GM18951 (cell line): Measurements from ENCODE around the gene CDR2.
A peak's percentile ranks its signal among the peaks of the same experiment; 100 is the strongest.
"Not testable (repeated sequence)": the region's sequence is repeated elsewhere in the genome, so short reads cannot be mapped to it uniquely, and the experiment has no call there.

Source experiments
- POLR2A ChIP-seq: IDR thresholded peaks from 4 replicates; pipeline ENCODE4 v1.6.1; 2011; ENCODE audit warnings: mild to moderate bottlenecking; ENCODE audit not compliant: insufficient read length, insufficient read depth; ENCODE audit errors: extremely low read depth
- in situ Hi-C: fragments of 300-500 bp; cut with MboI; formaldehyde crosslinking; loops from one replicate; pipeline ENCODE4 v1.12.0; 2022; ENCODE audit warnings: low sequenced_read_pairs, mixed read lengths, inconsistent platforms; ENCODE audit not compliant: unreplicated experiment

Gene CDR2

DNA sequence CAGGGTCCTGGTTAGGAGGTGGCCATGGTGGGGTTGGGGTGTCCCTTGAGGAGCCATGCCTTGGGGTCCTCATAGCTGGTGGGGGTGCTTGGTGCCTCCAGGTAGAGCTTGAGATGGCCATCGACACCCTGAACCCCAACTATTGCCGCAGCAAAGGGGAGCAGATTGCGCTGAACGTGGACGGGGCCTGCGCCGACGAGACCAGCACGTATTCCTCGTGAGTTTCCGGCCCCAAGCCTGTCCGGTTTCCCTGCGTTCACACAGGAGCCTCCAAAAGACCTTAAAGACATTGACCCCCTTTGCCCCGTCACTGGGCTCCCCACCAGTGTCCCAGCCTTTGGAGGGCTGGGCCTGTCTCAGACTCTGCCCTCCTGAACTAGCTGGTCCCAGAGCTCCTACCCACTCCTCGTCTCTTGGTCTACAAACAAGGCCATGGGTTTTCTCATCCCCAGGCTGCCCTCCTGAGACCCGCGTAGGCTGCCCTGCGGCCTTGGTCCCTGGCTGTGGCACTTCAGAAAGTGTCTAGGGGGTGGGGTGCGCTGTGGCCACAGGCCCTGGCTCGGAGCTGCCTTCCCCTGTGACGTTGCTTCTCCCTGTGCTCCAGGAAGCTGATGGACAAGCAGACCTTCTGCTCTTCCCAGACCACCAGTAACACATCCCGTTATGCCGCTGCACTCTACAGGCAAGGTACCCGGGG is 65.4 kb downstream of the CDR2 start:
- TF ChIP-seq POLR2A = no peak
- in situ Hi-C loops = no loop called here

DNA sequence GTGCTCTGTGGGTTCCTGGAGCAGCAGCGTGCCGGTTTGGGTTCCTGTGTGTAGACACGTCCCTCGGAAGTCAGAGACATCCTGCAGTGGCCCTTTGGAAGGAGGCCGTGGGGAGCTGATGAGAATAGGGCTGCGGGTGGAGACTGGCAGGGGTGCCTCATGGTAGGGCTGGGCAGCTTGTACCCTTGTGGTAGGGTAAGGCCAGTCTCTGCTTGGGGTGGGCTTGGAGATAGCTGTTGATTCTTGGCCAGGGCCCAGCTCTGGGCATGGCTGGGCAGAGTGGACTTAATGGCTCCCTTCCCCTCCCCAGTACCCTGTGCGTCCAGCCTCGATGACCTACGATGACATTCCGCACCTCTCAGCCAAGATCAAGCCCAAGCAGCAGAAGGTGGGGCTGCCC is 66.6 kb downstream of the CDR2 start:
- no peak for TF ChIP-seq POLR2A
- in situ Hi-C loops = no loop called here

DNA sequence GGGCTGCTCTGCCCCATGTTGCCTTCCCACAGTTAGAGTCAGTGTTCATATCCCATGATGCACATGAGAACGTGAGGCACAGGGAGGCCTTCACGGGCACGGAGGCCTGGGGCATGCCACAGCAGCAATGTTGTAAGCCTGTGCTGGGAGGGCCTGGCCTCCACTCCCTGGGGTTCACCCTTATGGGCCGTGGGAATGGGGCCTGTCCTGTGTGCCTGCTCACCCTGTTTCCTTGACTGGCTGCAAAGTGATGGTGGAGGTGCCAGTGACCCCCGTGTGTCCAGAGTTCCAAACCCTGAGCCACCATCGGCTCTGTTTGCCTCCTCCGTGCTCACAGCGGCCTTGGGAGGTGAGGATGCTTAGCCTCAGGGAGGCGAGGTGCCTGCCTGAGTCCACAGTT is 67.6 kb downstream of the CDR2 start:
- TF ChIP-seq POLR2A = no peak
- in situ Hi-C loops = no loop called here

DNA sequence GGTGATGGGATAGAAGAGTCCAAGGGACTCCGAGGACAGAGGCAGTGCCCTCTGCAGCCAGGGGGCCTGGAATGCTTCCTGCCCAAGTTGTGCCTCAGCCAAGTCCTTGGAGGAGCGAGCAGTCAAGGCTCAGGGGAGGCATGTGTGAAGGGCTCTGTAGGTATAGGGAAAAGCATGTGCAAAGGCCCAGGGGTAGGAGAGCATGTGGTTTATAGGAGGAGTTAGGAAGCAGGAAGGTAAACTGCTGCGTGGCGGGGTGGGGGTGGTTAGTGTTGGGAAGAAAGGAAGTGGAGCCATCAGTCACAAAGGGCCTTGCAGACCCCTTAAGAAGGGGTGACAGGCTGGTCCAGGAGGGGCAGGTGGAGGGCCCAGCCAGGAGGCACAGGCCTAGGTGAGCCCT is 70.0 kb downstream of the CDR2 start:
- TF ChIP-seq POLR2A = no peak
- in situ Hi-C loops = no loop called here

DNA sequence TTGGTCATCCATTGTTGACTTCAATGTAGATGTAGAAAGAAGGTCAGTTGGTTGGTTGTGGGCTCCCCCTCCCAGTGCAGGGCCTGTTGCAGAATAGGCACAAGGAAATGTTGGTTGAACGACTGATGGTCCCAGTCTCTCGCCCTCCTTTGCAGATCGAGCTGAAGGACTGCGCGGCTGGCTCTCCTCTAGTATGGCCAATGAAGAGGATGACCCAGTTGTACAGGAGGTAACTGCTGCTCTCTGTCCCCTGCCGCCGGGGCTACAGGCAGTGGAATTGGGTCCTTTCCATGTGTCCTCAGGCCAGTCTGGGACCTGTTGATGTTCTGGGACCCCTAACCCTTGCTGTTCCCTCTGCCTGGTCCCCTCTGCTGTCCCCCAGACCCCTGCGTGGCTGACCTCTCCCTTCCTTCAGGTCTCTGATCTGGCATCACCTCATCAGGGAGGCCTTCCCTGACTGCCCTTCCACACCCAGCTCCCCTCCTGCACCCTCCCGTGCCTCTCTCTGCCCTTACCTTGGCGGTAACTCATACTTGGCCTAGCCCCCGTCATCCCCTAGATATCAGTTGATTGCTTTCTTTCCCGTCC is 71.5 kb downstream of the CDR2 start:
- no peak for TF ChIP-seq POLR2A
- in situ Hi-C loops = no loop called here

DNA sequence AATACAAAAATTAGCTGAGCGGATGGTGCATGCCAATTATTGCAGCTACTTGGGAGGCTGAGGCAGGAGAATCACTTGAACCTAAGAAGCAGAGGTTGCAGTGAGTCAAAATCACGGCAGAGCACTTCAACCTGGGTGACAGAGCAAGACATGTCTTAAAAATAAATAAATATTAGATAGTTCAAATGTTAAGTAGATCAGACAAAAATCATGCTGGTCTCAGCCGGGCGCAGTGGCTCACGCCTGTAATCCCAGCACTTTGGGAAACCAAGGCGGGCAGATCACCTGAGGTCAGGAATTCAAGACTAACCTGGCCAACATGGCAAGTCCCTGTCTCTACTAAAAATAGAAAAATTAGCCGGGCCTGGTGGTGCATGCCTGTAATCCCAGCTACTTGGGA is 73.0 kb downstream of the CDR2 start:
- in situ Hi-C loops = not testable (repeated sequence)

DNA sequence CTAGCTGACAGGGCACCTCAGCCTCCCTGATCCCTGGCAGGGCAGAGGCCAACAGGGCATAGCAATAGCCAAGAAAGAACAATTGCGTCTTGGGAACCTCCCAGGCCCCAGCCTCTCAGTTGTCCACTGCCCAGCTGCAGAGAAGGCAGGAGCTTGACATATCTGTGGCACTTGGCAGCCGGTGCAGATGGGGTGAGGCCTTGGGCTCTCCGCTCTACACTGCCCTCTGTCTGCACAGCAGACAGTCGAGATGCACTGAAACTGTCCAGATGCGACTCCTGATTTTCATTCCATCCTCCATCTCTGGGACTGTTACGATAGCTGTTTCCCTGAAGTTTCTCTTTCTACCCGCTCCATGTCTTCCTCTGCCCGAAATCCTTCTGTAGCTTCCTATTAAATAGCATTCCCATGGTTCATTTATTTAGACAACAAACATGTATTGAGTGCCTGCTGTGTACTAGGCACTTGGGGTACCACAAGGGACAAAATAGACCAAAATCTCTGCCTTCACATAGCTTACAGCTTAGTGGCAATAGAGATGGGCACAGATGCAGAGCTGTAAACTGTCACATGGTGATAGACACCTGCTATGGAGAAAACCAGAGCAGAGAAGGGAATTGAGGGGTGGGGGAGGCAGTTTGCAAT is 73.9 kb downstream of the CDR2 start:
- no peak for TF ChIP-seq POLR2A
- in situ Hi-C loops = no loop called here

DNA sequence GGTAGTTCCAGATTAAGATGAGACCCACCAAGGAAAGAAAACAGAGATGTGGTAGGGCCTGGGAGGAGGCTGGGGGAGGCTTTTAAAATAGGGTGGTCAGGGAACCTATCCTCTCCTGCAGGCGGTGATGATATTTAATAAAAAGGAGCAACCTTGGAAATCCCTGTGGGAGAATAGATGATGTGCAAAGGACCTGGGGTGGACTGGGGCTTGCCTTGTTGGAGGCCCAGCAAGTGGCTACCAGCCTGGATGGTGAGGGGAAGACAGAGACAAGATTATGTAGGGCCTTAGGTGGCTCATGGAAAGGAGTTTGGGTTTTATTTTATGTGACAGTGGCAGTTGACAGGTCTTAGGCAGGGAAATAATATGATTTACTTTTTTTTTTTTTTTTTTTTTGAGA is 75.4 kb downstream of the CDR2 start:
- in situ Hi-C loops = loop anchor here (5.0 kb wide), 1 partner anchor 92 kb away; the partner anchor contains the start of gene EEF2K
- no peak for TF ChIP-seq POLR2A

DNA sequence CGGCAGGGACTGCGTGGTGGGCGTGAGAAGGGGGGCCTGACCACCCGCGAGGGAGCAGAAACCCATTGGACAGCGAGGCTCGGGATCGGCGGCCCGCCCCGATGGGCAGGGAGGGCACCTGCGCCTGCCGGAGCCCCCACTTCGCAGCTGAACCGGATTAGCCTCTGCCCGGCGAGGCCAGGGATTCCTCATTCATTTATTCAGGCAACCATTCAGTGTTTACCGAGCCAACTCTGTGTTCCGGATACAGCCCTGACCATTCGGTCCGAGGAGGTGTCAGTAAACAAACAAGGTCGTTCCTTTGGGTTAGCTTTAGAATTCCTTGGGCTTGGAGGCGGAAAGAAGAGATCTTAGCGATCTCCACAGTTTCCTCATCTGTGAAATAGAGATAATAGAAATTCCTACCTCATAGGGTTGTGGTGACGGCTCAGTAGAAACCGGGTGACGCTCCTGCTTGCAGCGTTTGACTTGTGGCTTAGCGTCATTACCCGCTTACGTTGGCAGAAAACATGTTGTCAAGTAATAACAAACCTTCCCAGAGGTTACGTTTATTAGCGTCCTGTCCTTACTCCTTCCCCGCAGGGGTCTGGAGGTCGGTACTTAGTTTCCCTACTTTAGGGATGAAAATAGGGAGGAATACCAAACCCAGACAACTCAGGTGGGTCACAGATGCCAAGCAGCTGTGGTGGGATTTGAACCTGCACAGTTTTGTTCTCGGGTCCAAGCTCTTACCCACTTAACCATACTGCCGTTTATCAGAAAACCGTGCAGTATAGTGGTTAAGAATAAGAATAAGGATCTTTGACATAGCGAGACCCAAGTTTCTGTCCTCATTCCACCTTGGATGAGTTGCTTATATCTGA is 76.3 kb downstream of the CDR2 start:
- in situ Hi-C loops = loop anchor here (5.0 kb wide), 1 partner anchor 91 kb away; the partner anchor contains the start of gene EEF2K
- TF ChIP-seq POLR2A = peak; percentile 47

DNA sequence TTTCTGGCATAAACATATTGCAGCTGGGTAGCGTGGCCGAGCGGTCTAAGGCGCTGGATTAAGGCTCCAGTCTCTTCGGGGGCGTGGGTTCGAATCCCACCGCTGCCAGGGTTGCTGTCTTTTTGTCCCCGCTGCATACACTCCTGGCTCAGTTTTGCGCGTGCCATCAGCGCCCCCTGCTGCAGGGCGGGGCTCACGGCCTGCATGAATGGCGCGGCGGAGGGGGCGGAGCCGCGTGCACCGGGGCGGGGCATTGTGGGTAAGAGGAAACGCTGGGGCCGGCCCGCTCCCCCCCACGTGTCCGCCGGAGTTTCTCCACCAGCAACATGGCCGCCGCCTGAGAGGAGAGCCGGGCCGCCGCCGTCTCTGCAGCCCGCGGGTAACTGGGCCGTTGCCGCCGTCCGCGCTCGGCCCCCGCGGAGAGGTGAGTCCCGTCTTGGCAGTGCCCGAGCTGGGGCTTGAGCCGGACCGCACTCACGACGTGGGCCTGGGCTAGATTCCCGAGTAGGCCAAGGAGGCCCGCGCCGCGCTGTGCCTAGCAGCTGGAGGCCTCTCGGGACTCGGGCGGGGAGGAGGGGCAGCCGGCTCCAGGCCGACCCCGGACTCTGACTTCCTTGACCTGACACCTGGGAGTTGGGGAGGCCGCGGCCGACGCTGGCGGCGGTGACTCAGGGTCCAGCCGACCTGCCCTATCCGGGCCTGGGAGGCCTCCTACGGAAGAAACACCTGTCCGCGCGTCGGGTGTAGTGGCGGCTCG is 77.1 kb downstream of the CDR2 start, which contains the start of gene POLR3E:
TSS of gene POLR3E (plus strand) at position 296 of the 757 bp plus-strand sequence. CDS start 5,560 bp downstream, outside the sequence.
- TF ChIP-seq POLR2A = peak; percentile 75
- in situ Hi-C loops = loop anchor here (5.0 kb wide), 1 partner anchor 90 kb away; the partner anchor contains the start of gene EEF2K

DNA sequence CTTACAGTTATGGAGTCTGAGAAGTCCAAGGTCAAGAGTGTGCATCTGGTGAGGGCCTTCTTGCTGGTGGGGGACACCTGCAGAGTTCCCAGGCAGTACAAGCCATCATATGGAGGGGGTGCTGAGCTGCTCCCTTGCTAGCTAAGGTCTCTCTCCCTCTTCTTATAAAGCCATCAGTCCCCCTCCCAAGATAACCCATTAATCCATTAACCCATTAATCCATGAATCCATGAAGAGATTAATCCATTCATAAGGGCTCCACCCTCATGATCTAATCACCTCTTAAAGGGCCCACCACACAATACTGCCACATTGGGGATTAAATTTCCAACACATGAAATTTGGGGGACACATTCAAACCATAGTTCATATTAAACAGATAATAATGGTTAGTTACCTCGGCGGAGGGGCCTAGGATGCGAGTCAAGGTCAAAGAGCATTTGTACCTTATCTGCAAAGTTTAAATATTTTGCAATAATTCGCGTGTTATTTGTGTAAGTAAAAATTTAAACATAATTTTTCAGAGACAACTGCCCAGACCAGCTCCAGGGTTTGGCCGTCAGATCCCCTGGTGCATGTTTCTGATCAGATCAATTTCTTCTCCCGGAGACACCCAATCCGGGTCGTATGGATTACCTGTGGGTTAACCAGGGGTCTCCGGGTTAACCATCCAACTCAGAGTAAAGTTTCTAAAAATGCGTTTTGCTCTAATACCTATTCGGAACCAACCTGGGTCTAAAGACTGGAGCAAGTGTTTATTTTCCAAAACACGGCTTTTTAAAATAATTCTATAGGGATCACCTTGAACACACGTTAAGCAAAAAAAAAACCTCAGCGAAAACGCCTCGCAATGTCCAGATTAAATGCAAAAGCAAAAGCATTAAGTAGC is 78.0 kb downstream of the CDR2 start:
- in situ Hi-C loops = loop anchor here (5.0 kb wide), 1 partner anchor 89 kb away; the partner anchor contains the start of gene EEF2K
- no peak for TF ChIP-seq POLR2A
